Omental fat pad (tissue), 4 donors: ENCODE measurements around the gene GRXCR2. TPM values are rescaled to one million over a fixed set of nuclear protein-coding genes. Genes with fewer than 3 reads are reported as not detected.
"Not testable (repeated sequence)": the region's sequence is repeated elsewhere in the genome, so short reads cannot be mapped to it uniquely, and the experiment has no call there.

Experiments used
- ATAC-seq: fragments of 150-250 bp; one replicate; pipeline ENCODE4 v1.9.1; 2016; ENCODE audit warnings: mild to moderate bottlenecking, moderate library complexity; ENCODE audit not compliant: low FRiP score
- DNase-seq: peaks from one replicate; pipeline ENCODE4 v3.0.0-alpha.2; 2019; ENCODE audit warnings: low spot score
- total RNA-seq, 4 donors: library from RNA; depleted of rRNA; stranded (reverse); fragments of >200 nt; gene quantifications; one replicate each; pipeline ENCODE4 v1.1.0, GENCODE V29; 2016
- TF ChIP-seq, protein P1 (sequence below), 3 donors: fragments of 450-650 bp; IDR thresholded peaks; one replicate each; pipeline ENCODE4 v1.5.1; 2016 to 2017; ENCODE audit warnings: antibody characterized with exemption in 3 of 3, mild to moderate bottlenecking in 3 of 3, moderate library complexity in 2 of 3

GRXCR2 gene
- total RNA-seq, 4 donors from 2014 or later = not detected

DNA sequence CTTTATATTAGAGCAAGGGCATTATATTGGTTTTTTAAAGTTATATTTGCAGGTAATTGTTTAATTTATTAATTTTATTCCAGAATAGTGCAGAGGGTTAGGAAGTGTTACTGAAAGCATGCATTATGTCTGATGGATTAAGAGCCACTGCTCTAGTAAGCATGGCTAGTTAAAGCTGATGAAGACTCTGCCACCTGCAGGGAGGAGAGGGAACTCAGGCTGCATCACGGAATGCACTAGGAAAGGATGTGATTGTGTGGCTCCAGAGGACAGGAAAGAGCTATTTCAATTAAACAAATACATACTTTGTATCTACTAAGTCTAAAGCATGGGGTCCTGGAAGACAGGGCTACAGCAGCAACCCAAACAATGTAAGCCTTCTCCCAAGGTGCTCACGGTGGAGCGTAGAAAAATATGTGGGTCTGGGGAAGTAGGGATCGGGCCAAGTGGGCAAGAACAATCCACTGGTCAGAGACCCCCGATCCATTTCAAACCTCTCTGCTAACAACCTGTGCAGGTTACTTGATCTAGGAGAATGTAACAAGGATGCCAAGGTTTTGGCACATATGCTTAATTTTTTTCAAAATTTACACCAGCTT, 15.3 kb upstream of the GRXCR2 start:
- no peak for ATAC-seq
- DNase-seq = no peak
- TF ChIP-seq, protein P1, sequence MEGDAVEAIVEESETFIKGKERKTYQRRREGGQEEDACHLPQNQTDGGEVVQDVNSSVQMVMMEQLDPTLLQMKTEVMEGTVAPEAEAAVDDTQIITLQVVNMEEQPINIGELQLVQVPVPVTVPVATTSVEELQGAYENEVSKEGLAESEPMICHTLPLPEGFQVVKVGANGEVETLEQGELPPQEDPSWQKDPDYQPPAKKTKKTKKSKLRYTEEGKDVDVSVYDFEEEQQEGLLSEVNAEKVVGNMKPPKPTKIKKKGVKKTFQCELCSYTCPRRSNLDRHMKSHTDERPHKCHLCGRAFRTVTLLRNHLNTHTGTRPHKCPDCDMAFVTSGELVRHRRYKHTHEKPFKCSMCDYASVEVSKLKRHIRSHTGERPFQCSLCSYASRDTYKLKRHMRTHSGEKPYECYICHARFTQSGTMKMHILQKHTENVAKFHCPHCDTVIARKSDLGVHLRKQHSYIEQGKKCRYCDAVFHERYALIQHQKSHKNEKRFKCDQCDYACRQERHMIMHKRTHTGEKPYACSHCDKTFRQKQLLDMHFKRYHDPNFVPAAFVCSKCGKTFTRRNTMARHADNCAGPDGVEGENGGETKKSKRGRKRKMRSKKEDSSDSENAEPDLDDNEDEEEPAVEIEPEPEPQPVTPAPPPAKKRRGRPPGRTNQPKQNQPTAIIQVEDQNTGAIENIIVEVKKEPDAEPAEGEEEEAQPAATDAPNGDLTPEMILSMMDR (IDR thresholded peaks at IDR 0.05) = no peak

- no peak for DNase-seq
- no peak for ATAC-seq
These were observed 14.4 kb upstream of the GRXCR2 start for GRCh38 chr5:145887217-145887616.

GRCh38 chr5:145874765-145875164, 2.0 kb upstream of the GRXCR2 start:
- ATAC-seq (no peak), DNase-seq (no peak)
- TF ChIP-seq, protein P1 (IDR thresholded peaks at IDR 0.05) = no peak

More at GRCh38 chr5:145887217-145887616, 14.4 kb upstream of the GRXCR2 start:
- TF ChIP-seq, protein P1 (IDR thresholded peaks at IDR 0.05) = no peak

- TF ChIP-seq, protein P1 (IDR thresholded peaks at IDR 0.05) = no peak
- ATAC-seq (no peak), DNase-seq (no peak)
These were observed 328 bp downstream of the GRXCR2 start for GRCh38 chr5:145872486-145872885.

- DNase-seq = no peak
- ATAC-seq = no peak
- TF ChIP-seq, protein P1 (IDR thresholded peaks at IDR 0.05) = no peak
These were observed 3.1 kb downstream of the GRXCR2 start for GRCh38 chr5:145869753-145870152.

- TF ChIP-seq, protein P1 (IDR thresholded peaks at IDR 0.05) = no peak
- DNase-seq (no peak), ATAC-seq (no peak)
These were observed 5.0 kb downstream of the GRXCR2 start for GRCh38 chr5:145867806-145868205.

DNA sequence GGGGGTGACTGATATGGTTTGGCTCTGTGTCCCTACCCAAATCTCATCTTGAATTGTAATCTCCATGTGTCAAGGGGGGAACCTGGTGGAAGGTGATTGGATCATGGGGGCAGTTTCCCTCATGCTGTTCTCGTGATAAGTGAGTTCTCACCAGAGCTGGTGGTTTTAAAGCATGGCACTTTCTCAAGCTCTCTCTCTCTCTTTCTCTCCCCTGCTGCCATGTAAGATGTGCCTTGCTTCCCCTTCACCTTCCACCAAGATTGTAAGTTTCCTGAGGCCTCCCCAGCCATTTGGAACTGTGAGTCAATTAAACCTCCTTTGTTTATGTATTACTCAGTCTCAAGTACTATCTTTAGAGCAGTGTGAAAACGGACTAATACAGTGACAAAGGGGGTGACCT, 8.4 kb downstream of the GRXCR2 start:
- DNase-seq, ATAC-seq: not testable (repeated sequence)
